Measurements from ENCODE around the gene CCDC13.

GRCh38 chr3:42735615-42736014 lies 37.4 kb downstream of the CCDC13 start:
- TF ChIP-seq ZNF565 (CRISPR knock-in tag; conservative IDR thresholded peaks at IDR 0.05; ENCODE audit: low read depth) (no peak), CREB5 (CRISPR knock-in tag; IDR thresholded peaks at IDR 0.05; ENCODE audit: low read depth) (no peak), RARB (CRISPR knock-in tag; IDR thresholded peaks at IDR 0.05) (no peak), ARNTL (CRISPR knock-in tag; IDR thresholded peaks at IDR 0.05; ENCODE audit: borderline replicate concordance, low read depth) (no peak)
